ENCODE results near the gene MAP4.

GRCh38 chr3:47825590-47825989 lies 190.6 kb downstream of the MAP4 start:
- TF ChIP-seq CTCF (IDR thresholded peaks at IDR 0.05; ENCODE audit: low read depth, low read length, poor library complexity, severe bottlenecking) (no peak), EZH2phosphoT487 (IDR thresholded peaks at IDR 0.05; ENCODE audit: borderline replicate concordance, low read length) (no peak)
